ENCODE results near the gene THBD. TPM values are rescaled to one million over a fixed set of nuclear protein-coding genes. Genes with fewer than 3 reads are reported as not detected.

THBD gene
- total and polyA plus RNA-seq, 2 experiments from 2014 or later = 0.10 to 0.97 TPM

- H4K20me1 ChIP-seq (replicated peaks; ENCODE audit: insufficient read depth) = no peaks in the 10 kb centered on the region
- TF ChIP-seq JUNB (IDR thresholded peaks at IDR 0.05; ENCODE audit: unreplicated experiment) = no peak
- no peak for TF ChIP-seq EZH2 (IDR thresholded peaks at IDR 0.05; ENCODE audit: low read depth, unreplicated experiment)
- no peak for TF ChIP-seq ETS1 (IDR thresholded peaks at IDR 0.05)
- no peak for TF ChIP-seq STAT1 (IDR thresholded peaks at IDR 0.05; ENCODE audit: unreplicated experiment)
- no peak for TF ChIP-seq POLR2AphosphoS5 (IDR thresholded peaks at IDR 0.05; ENCODE audit: low read depth)
- no peak for TF ChIP-seq ZNF331 (CRISPR knock-in tag; IDR thresholded peaks at IDR 0.05; ENCODE audit: low read depth)
- TF ChIP-seq NANOG (IDR thresholded peaks at IDR 0.05; ENCODE audit: borderline replicate concordance) = no peak
- no peak for TF ChIP-seq CTCF (conservative IDR thresholded peaks at IDR 0.05; ENCODE audit: low read depth in 2 of 2)
- no peak for TF ChIP-seq REST (IDR thresholded peaks at IDR 0.05; ENCODE audit: unreplicated experiment)
- no peak for TF ChIP-seq ZNF114 (CRISPR knock-in tag; IDR thresholded peaks at IDR 0.05)
- TF ChIP-seq EZH2phosphoT487 (IDR thresholded peaks at IDR 0.05; ENCODE audit: unreplicated experiment) = no peak
- TF ChIP-seq ZNF462 (CRISPR knock-in tag; IDR thresholded peaks at IDR 0.05) = no peak
- TF ChIP-seq CREB1 (CRISPR knock-in tag; IDR thresholded peaks at IDR 0.05; ENCODE audit: low read depth) = no peak
- ATAC-seq (no peak), DNase-seq (ENCODE audit: low spot score) (no peak)
- Mint-ChIP-seq H3K4me1 (no peaks in the 10 kb centered on the region; the same call in 2 of the 3 replicates), H3K4me3 (no peak overlapping the region), H3K27me3 (ENCODE audit: insufficient read depth, low read depth, poor library complexity) (peaks cover 4% of the 10 kb centered on the region), H3K9me3 (no peaks in the 10 kb centered on the region), H3K27ac (no peak overlapping the region), H3K36me3 (ENCODE audit: low read depth) (no peaks in the 10 kb centered on the region)
- 0 out of 2 replicates have a peak, but pooled peaks cover 6% of the 10 kb centered on the region for H3K9me2 ChIP-seq (ENCODE audit: insufficient read depth)
- H2AFZ ChIP-seq = no peak overlapping the region
- H3F3A ChIP-seq (replicated peaks; ENCODE audit: low read depth) = no peaks in the 10 kb centered on the region
- no peaks in the 10 kb centered on the region for H3K27me3 ChIP-seq (ENCODE audit: insufficient read depth)
- H3K36me3 ChIP-seq (ENCODE audit: insufficient read depth) = no peaks in the 10 kb centered on the region
- H3K4me1 ChIP-seq (ENCODE audit: insufficient read depth) = no peaks in the 10 kb centered on the region
- no peaks in the 10 kb centered on the region for H3K79me2 ChIP-seq (replicated peaks; ENCODE audit: insufficient read depth)
- H3K4me2 ChIP-seq = no peak overlapping the region
- no peak overlapping the region for H3K27ac ChIP-seq (ENCODE audit: low read depth)
- no peak overlapping the region for H3K4me3 ChIP-seq
Observed at GRCh38 chr20:23028392-23028791, 21.1 kb downstream of the THBD start.
